OCI-LY3 (cell line): Measurements from ENCODE around the gene FBXO21.
"Not testable (repeated sequence)": the region's sequence is repeated elsewhere in the genome, so short reads cannot be mapped to it uniquely, and the experiment has no call there.

ENCODE experiments used
- EZH2phosphoT487 ChIP-seq: fragments of 200-600 bp; shearing (Covaris generic); IDR thresholded peaks from 2 replicates; pipeline ENCODE4 v1.6.1; 2018; ENCODE audit warnings: antibody characterized with exemption, mixed run types, low read depth
- TF ChIP-seq, protein P1 (sequence below): fragments of 200-600, 300-600 bp; sonication (generic); IDR thresholded peaks from 2 replicates; pipeline ENCODE4 v1.5.1; 2014; ENCODE audit warnings: antibody characterized with exemption, low read length, low read depth

DNA sequence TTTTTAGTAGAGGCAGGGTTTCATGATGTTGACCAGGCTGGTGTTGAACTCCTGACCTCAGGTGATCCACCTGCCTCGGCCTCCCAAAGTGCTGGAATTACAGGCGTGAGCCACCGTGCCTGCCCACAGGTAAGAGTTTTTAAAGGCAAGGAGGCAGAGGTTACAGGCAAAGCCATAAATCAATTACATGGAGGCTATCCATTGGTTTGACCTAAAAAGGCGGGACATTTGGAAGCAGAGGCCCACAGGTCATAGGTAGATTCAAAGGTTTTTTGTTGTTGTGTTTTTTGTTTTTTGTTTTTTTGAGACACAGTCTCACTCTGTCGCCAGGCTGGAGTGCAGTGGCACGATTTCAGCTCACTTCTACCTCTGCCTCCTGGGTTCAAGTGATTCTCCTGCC, 6.1 kb upstream of the FBXO21 start:
- TF ChIP-seq EZH2phosphoT487, result not testable (repeated sequence)
- TF ChIP-seq, protein P1, sequence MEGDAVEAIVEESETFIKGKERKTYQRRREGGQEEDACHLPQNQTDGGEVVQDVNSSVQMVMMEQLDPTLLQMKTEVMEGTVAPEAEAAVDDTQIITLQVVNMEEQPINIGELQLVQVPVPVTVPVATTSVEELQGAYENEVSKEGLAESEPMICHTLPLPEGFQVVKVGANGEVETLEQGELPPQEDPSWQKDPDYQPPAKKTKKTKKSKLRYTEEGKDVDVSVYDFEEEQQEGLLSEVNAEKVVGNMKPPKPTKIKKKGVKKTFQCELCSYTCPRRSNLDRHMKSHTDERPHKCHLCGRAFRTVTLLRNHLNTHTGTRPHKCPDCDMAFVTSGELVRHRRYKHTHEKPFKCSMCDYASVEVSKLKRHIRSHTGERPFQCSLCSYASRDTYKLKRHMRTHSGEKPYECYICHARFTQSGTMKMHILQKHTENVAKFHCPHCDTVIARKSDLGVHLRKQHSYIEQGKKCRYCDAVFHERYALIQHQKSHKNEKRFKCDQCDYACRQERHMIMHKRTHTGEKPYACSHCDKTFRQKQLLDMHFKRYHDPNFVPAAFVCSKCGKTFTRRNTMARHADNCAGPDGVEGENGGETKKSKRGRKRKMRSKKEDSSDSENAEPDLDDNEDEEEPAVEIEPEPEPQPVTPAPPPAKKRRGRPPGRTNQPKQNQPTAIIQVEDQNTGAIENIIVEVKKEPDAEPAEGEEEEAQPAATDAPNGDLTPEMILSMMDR, result not testable (repeated sequence)
